Posterior vena cava (tissue), 2 donors: ENCODE results near the gene DNAAF1. TPM values are rescaled to one million over a fixed set of nuclear protein-coding genes. Genes with fewer than 3 reads are reported as not detected.

Source experiments
- DNase-seq: peaks from one replicate; pipeline ENCODE4 v3.0.0-alpha.2; 2020; ENCODE audit warnings: low spot score
- intact Hi-C, 2 donors: fragments of 100-400 bp; cut with DNase I; formaldehyde crosslinking; loops; one replicate each; pipeline versions ENCODE4 v1.14.1 to v1.14.2; 2022 to 2023
- total RNA-seq, 2 donors: library from RNA; stranded (reverse); fragmentation: NEBNext Ultra II Directional; extraction: Animal tissue kit (Norgen Biotek cat#: 25700); gene quantifications; one replicate each; pipeline ENCODE4 v1.2.1, GENCODE V29; 2021
- donor health status: DM: yes; HTN: yes; CAD: no.
- donor health status: DM: yes; HTN: yes; CAD: no.

DNAAF1 gene
- total RNA-seq, 2 donors from 2014 or later = not detected

DNA sequence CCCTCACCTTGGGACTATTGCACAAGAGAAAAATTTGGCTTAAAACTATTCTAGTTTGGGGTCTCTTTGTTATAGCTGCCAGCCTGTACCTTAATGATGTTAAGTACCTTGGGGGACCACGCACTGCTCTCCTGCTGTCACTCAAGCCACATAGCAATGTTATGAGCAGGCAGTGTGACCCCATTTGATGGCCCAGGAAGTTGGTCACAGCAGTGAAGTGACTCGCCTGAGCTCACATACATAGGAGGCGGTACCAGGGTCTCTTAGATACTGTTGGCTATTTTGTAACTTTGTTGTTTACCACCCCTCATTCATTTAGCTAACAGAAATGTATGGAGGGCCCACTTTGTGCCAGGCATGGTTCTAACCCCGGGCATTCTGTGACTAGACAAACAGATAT is 78.3 kb downstream of the DNAAF1 start:
- intact Hi-C loops = no loop called here

DNA sequence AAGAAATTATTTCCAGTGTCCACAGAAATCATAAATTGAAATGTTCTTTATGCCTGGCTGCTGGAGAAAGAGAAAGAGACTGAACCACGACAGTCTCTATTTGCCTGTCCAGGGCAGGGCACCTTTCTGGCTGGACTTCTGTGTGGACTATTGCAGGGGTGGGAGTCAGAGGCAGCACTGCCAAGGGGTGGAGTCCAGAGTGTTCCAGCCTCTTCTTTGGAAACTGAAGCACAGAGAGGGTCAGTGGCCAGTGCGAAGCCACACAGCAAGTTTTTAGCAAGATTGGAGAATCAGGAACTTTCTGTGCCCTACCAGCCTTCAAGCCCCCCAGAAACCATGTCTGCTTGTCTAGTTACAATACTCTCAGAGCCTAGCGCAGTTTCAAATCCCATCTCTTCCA is 79.4 kb downstream of the DNAAF1 start:
- intact Hi-C loops = no loop called here
- DNase-seq = no peak

More for the DNA sequence above, 78.3 kb downstream of the DNAAF1 start:
- no peak for DNase-seq

- intact Hi-C loops = no loop called here
- no peak for DNase-seq
Observed at GRCh38 chr16:84225126-84225525, 80.0 kb downstream of the DNAAF1 start.

- intact Hi-C loops = no loop called here
- DNase-seq = no peak
Observed at GRCh38 chr16:84225571-84225970, 80.5 kb downstream of the DNAAF1 start.

GRCh38 chr16:84226026-84226425 is 80.9 kb downstream of the DNAAF1 start:
- intact Hi-C loops = no loop called here
- DNase-seq = no peak

Other genes starting within 250 kb of the DNAAF1 start
- 1 to 10 TPM; 5.5 TPM for gene MLYCD, start 246.2 kb upstream of the DNAAF1 start, total RNA-seq
- 1 to 10 TPM; 6.2 to 6.8 TPM for gene OSGIN1, start 192.1 kb upstream of the DNAAF1 start, total RNA-seq
- 1 to 10 TPM in 1 of 2 donors, under 1 TPM in 1; 0.71 to 3.0 TPM for gene NECAB2, start 177.1 kb upstream of the DNAAF1 start, total RNA-seq
- gene SLC38A8, start 102.5 kb upstream of the DNAAF1 start, total RNA-seq = not detected
- 10 to 100 TPM; 61.9 to 71.3 TPM for gene MBTPS1, start 28.4 kb upstream of the DNAAF1 start, total RNA-seq
- 10 to 100 TPM; 10.1 to 21.2 TPM for gene HSDL1, start 131 bp upstream of the DNAAF1 start, total RNA-seq
- 10 to 100 TPM; 32.3 to 35.9 TPM for gene TAF1C, start 41.7 kb downstream of the DNAAF1 start, total RNA-seq
- gene ADAD2, start 45.8 kb downstream of the DNAAF1 start, total RNA-seq = not detected
- not detected for gene KCNG4, start 94.7 kb downstream of the DNAAF1 start, total RNA-seq
- gene WFDC1, start 149.6 kb downstream of the DNAAF1 start, total RNA-seq = 10 to 100 TPM; 48.7 to 93.6 TPM
- under 1 TPM; 0.10 to 0.19 TPM for gene ATP2C2, start 223.2 kb downstream of the DNAAF1 start, total RNA-seq